CD14-positive monocyte (primary cell): ENCODE measurements around the gene HTT-AS. TPM values are rescaled to one million over a fixed set of nuclear protein-coding genes. Genes with fewer than 3 reads are reported as not detected.

ENCODE experiments used
- DNase-seq, 3 donors: peaks; one replicate each; pipeline ENCODE4 v3.0.0-alpha.2; 2011 to 2022
- H2AFZ ChIP-seq: 2 replicates; pipeline ENCODE4 v1.6.0; 2012; ENCODE audit warnings: mild to moderate bottlenecking, low read depth, low read length, inconsistent platforms; ENCODE audit not compliant: insufficient read depth, poor library complexity, severe bottlenecking
- H3K27ac ChIP-seq, 2 donors: 1 replicate in 1 of 2; 2 replicates in 1 of 2; pipeline ENCODE4 v1.5.1; 2012 to 2013; ENCODE audit warnings: low read length in 2 of 2, control low read depth in 1 of 2, inconsistent platforms in 1 of 2, low read depth in 1 of 2, mild to moderate bottlenecking in 1 of 2
- H3K27me3 ChIP-seq, 2 donors: one replicate each; pipeline versions ENCODE4 v1.6.0 to v1.6.1; 2011 to 2013; ENCODE audit warnings: low read length in 2 of 2; ENCODE audit not compliant: control insufficient read depth in 2 of 2, insufficient read depth in 2 of 2
- H3K36me3 ChIP-seq, 2 donors: replicated peaks in 1 of 2; 1 replicate in 1 of 2; 2 replicates in 1 of 2; pipeline versions ENCODE4 v1.5.1 to v1.6.1; 2012 to 2013; ENCODE audit warnings: low read length in 2 of 2, control low read depth in 1 of 2, inconsistent platforms in 1 of 2, mild to moderate bottlenecking in 1 of 2; ENCODE audit not compliant: insufficient read depth in 2 of 2, control insufficient read depth in 1 of 2
- H3K4me1 ChIP-seq, 2 donors: 1 replicate in 1 of 2; 2 replicates in 1 of 2; pipeline versions ENCODE4 v1.5.1 to v1.6.1; 2012 to 2013; ENCODE audit warnings: low read length in 2 of 2, control low read depth in 1 of 2, inconsistent platforms in 1 of 2, mild to moderate bottlenecking in 1 of 2, moderate library complexity in 1 of 2; ENCODE audit not compliant: insufficient read depth in 2 of 2, control insufficient read depth in 1 of 2
- H3K4me2 ChIP-seq: replicated peaks from 2 replicates; pipeline ENCODE3; 2012; ENCODE audit warnings: low read length, moderate library complexity, mild to moderate bottlenecking; ENCODE audit not compliant: poor library complexity, severe bottlenecking; ENCODE audit errors: extremely low read depth
- H3K4me3 ChIP-seq, 3 experiments: fragments of 200-600 bp in 1 of 3; sonication (generic) in 1 of 3; replicated peaks in 1 of 3; 1 replicate in 2 of 3; 2 replicates in 1 of 3; pipeline ENCODE4 v1.5.1; 2011 to 2013; ENCODE audit warnings: low read length in 3 of 3, mild to moderate bottlenecking in 3 of 3, control low read depth in 2 of 3, low read depth in 2 of 3, inconsistent platforms in 1 of 3, moderate library complexity in 1 of 3
- H3K79me2 ChIP-seq: 2 replicates; pipeline ENCODE4 v1.6.0; 2012; ENCODE audit warnings: mild to moderate bottlenecking, control low read depth, inconsistent platforms, low read length, moderate library complexity; ENCODE audit not compliant: insufficient read depth
- H3K9ac ChIP-seq: 2 replicates; pipeline ENCODE4 v1.6.0; 2017; ENCODE audit warnings: low read length, mild to moderate bottlenecking; ENCODE audit not compliant: insufficient read depth, poor library complexity, severe bottlenecking
- H3K9me3 ChIP-seq, 2 donors: replicated peaks in 1 of 2; 1 replicate in 1 of 2; 2 replicates in 1 of 2; pipeline versions ENCODE4 v1.5.1 to v1.6.1; 2012 to 2013; ENCODE audit warnings: low read length in 2 of 2, control low read depth in 1 of 2; ENCODE audit not compliant: control insufficient read depth in 1 of 2, insufficient read depth in 1 of 2
- H4K20me1 ChIP-seq: 2 replicates; pipeline ENCODE4 v1.6.0; 2012; ENCODE audit warnings: mild to moderate bottlenecking, low read length, control low read depth, moderate library complexity; ENCODE audit not compliant: insufficient read depth
- H3K27ac Mint-ChIP-seq, 7 donors: one replicate each; pipeline ENCODE4 v1.8.0; 2020; ENCODE audit warnings: mild to moderate bottlenecking in 7 of 7, mixed read lengths in 7 of 7, moderate library complexity in 6 of 7, inconsistent platforms in 2 of 7
- H3K27me3 Mint-ChIP-seq, 3 donors: one replicate each; pipeline ENCODE4 v1.8.0; 2021 to 2022; ENCODE audit warnings: low read depth in 3 of 3, mild to moderate bottlenecking in 3 of 3, mixed read lengths in 3 of 3, moderate library complexity in 3 of 3, inconsistent platforms in 1 of 3
- H3K36me3 Mint-ChIP-seq, 2 donors: one replicate each; pipeline ENCODE4 v1.8.0; 2020; ENCODE audit warnings: mixed read lengths in 2 of 2, inconsistent platforms in 1 of 2, mild to moderate bottlenecking in 1 of 2
- H3K4me1 Mint-ChIP-seq: one replicate; pipeline ENCODE4 v1.8.0; 2020; ENCODE audit warnings: mild to moderate bottlenecking, mixed read lengths
- H3K4me3 Mint-ChIP-seq, 2 donors: one replicate each; pipeline ENCODE4 v1.8.0; 2020; ENCODE audit warnings: mild to moderate bottlenecking in 2 of 2, mixed read lengths in 2 of 2, moderate library complexity in 1 of 2
- H3K9me3 Mint-ChIP-seq, 7 donors: one replicate each; pipeline ENCODE4 v1.8.0; 2020 to 2022; ENCODE audit warnings: mixed read lengths in 7 of 7, mild to moderate bottlenecking in 6 of 7, moderate library complexity in 6 of 7, inconsistent platforms in 2 of 7
- WGBS: methylation state at CpG from one replicate; pipeline ENCODE4 v1.1.5; 2013; ENCODE audit warnings: missing lambda C conversion rate; ENCODE audit not compliant: insufficient coverage; 5-methylcytosine and 5-hydroxymethylcytosine counted together
- intact Hi-C, 2 donors: fragments of 100-400 bp; cut with micrococcal nuclease; formaldehyde crosslinking; loops; one replicate each; pipeline versions ENCODE4 v1.15.0 to v1.15.1; 2023
- polyA plus RNA-seq, 3 donors: library from polyadenylated mRNA; depleted of rRNA in 1 of 3; unstranded in 2 of 3; stranded (reverse) in 1 of 3; fragments of 300-500 nt in 2 of 3; fragments of >200 nt in 1 of 3; fragmentation: Illumina TruSeq in 2 of 3; gene quantifications; 1 replicate in 2 of 3; 2 replicates in 1 of 3; pipeline ENCODE4 v1.2.3, GENCODE V29; 2012 to 2021
- TF ChIP-seq, protein P1 (sequence below): fragments of 200-600 bp; IDR thresholded peaks from one replicate; pipeline ENCODE4 v1.8.0; 2022; ENCODE audit warnings: antibody characterized with exemption, mild to moderate bottlenecking

The HTT-AS gene
- polyA plus RNA-seq, 3 donors: not detected

- TF ChIP-seq, protein P1, sequence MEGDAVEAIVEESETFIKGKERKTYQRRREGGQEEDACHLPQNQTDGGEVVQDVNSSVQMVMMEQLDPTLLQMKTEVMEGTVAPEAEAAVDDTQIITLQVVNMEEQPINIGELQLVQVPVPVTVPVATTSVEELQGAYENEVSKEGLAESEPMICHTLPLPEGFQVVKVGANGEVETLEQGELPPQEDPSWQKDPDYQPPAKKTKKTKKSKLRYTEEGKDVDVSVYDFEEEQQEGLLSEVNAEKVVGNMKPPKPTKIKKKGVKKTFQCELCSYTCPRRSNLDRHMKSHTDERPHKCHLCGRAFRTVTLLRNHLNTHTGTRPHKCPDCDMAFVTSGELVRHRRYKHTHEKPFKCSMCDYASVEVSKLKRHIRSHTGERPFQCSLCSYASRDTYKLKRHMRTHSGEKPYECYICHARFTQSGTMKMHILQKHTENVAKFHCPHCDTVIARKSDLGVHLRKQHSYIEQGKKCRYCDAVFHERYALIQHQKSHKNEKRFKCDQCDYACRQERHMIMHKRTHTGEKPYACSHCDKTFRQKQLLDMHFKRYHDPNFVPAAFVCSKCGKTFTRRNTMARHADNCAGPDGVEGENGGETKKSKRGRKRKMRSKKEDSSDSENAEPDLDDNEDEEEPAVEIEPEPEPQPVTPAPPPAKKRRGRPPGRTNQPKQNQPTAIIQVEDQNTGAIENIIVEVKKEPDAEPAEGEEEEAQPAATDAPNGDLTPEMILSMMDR: no peak
- intact Hi-C loops: no loop called here
- no peaks in the 10 kb centered on the region for H3K79me2 ChIP-seq
- H3K4me1 Mint-ChIP-seq: no peaks in the 10 kb centered on the region
- no peak overlapping the region for H3K9ac ChIP-seq
- peaks cover 1 to 4% (median 1%) of the 10 kb centered on the region in 3 donors for H3K27me3 Mint-ChIP-seq
- no peak overlapping the region for H3K4me2 ChIP-seq
- H3K36me3 Mint-ChIP-seq: no peaks in the 10 kb centered on the region
- no CpG with 5 or more reads among the region's 4 CpGs for whole genome bisulfite sequencing
- H4K20me1 ChIP-seq: no peaks in the 10 kb centered on the region
- no peak for DNase-seq
- no peaks in the 10 kb centered on the region for H3K27me3 ChIP-seq
- H3K4me3 Mint-ChIP-seq: no peak overlapping the region
- H3K36me3 ChIP-seq: no peaks in the 10 kb centered on the region
- H3K4me3 ChIP-seq: no peak overlapping the region
- no peak overlapping the region for H3K27ac ChIP-seq
- H3K4me1 ChIP-seq: no peaks in the 10 kb centered on the region
- H3K9me3 Mint-ChIP-seq: peaks cover 0 to 5% (median 0%) of the 10 kb centered on the region in 7 donors
- H3K27ac Mint-ChIP-seq: no peak overlapping the region
- no peak overlapping the region for H2AFZ ChIP-seq
- no peaks in the 10 kb centered on the region for H3K9me3 ChIP-seq
Measured at GRCh38 chr4:3017504-3017903, 56.8 kb downstream of the HTT-AS start.

GRCh38 chr4:3016961-3017360, 57.4 kb downstream of the HTT-AS start:
- Histone ChIP-seq H3K36me3 (no peaks in the 10 kb centered on the region), H3K4me2 (no peak overlapping the region), H3K27ac (no peak overlapping the region), H3K9me3 (no peaks in the 10 kb centered on the region), H3K27me3 (no peaks in the 10 kb centered on the region), H3K79me2 (no peaks in the 10 kb centered on the region), H4K20me1 (no peaks in the 10 kb centered on the region), H3K4me1 (no peaks in the 10 kb centered on the region), H2AFZ (no peak overlapping the region), H3K4me3 (no peak overlapping the region), H3K9ac (no peak overlapping the region)
- WGBS: 95% methylated on average over 3 of the region's 4 CpGs
- peaks cover 1 to 4% (median 1%) of the 10 kb centered on the region in 3 donors for H3K27me3 Mint-ChIP-seq
- no peak overlapping the region for H3K4me3 Mint-ChIP-seq
- no peak overlapping the region for H3K27ac Mint-ChIP-seq
- no peaks in the 10 kb centered on the region for H3K36me3 Mint-ChIP-seq
- no peak for DNase-seq
- peaks cover 0 to 2% (median 0%) of the 10 kb centered on the region in 7 donors for H3K9me3 Mint-ChIP-seq
- TF ChIP-seq, protein P1: no peak
- intact Hi-C loops: no loop called here
- H3K4me1 Mint-ChIP-seq: no peaks in the 10 kb centered on the region
